SU-DHL-6 (cell line): ENCODE data around the gene SLC26A6.

ENCODE experiments used
- H2AFZ ChIP-seq: fragments of 200-600 bp; sonication (generic); 2 replicates; pipeline ENCODE4 v1.6.1; 2014; ENCODE audit warnings: low read depth, mild to moderate bottlenecking, moderate library complexity, mixed read lengths, antibody characterized with exemption, low read length; ENCODE audit not compliant: severe bottlenecking
- H3F3A ChIP-seq: fragments of 200-600 bp; shearing (Covaris generic); 2 replicates; pipeline ENCODE4 v1.6.0; 2016; ENCODE audit warnings: antibody characterized with exemption, mild to moderate bottlenecking; ENCODE audit not compliant: insufficient read depth
- H3K27ac ChIP-seq: fragments of 200-600 bp; sonication (generic); 2 replicates; pipeline ENCODE4 v1.5.1; 2016; ENCODE audit warnings: low read depth, mild to moderate bottlenecking, low read length, moderate library complexity, mixed read lengths
- H3K27me3 ChIP-seq: fragments of 200-600 bp; sonication (generic), shearing (Covaris generic); 2 replicates; pipeline ENCODE4 v1.6.0; 2014; ENCODE audit warnings: mild to moderate bottlenecking, low read length
- H3K36me3 ChIP-seq: fragments of 200-600 bp; sonication (generic); 2 replicates; pipeline ENCODE4 v1.6.1; 2014; ENCODE audit warnings: mild to moderate bottlenecking, low read length, mixed read lengths
- H3K4me2 ChIP-seq: fragments of 300-600, 200-600 bp; shearing (Covaris generic), sonication (generic); 2 replicates; pipeline ENCODE4 v1.6.0; 2014; ENCODE audit warnings: low read length, low read depth, mild to moderate bottlenecking; ENCODE audit not compliant: poor library complexity, severe bottlenecking
- H3K4me3 ChIP-seq: fragments of 200-600 bp; sonication (generic); 2 replicates; pipeline ENCODE4 v1.5.1; 2014; ENCODE audit warnings: antibody characterized with exemption, low read length, mild to moderate bottlenecking, mixed read lengths; ENCODE audit not compliant: insufficient read depth, poor library complexity, severe bottlenecking
- H3K79me2 ChIP-seq: fragments of 200-600 bp; sonication (generic); 2 replicates; pipeline ENCODE4 v1.6.1; 2014; ENCODE audit warnings: mild to moderate bottlenecking, low read length, moderate library complexity; ENCODE audit not compliant: insufficient read depth
- H3K9ac ChIP-seq: fragments of 200-600 bp; sonication (generic); 2 replicates; pipeline ENCODE4 v1.7.0; 2014; ENCODE audit warnings: mild to moderate bottlenecking, low read length
- H3K9me2 ChIP-seq: fragments of 200-600 bp; sonication (generic); replicated peaks from 2 replicates; pipeline ENCODE4 v1.6.1; 2014; ENCODE audit warnings: low read length; ENCODE audit not compliant: insufficient read depth
- H3K9me3 ChIP-seq: fragments of 200-600 bp; sonication (generic); 2 replicates; pipeline ENCODE4 v1.6.1; 2014; ENCODE audit warnings: low read length, mixed read lengths; ENCODE audit not compliant: insufficient read depth
- H4K20me1 ChIP-seq: fragments of 200-600 bp; sonication (generic); 2 replicates; pipeline ENCODE4 v1.6.1; 2014; ENCODE audit warnings: low read depth, mild to moderate bottlenecking, antibody characterized with exemption, low read length, moderate library complexity, mixed read lengths
- EZH2phosphoT487 ChIP-seq: fragments of 200-600 bp; sonication (generic), shearing (Covaris generic); conservative IDR thresholded peaks from 2 replicates; pipeline ENCODE4 v1.6.1; 2018; ENCODE audit warnings: mild to moderate bottlenecking, antibody characterized with exemption, low read length, moderate library complexity, mixed read lengths
- TF ChIP-seq, protein P1 (sequence below): fragments of 200-600 bp; sonication (generic); IDR thresholded peaks from one replicate; pipeline ENCODE4 v1.5.1; 2017; ENCODE audit warnings: antibody characterized with exemption, mild to moderate bottlenecking, low read length, moderate library complexity; ENCODE audit not compliant: insufficient read depth, poor library complexity, severe bottlenecking

The SLC26A6 gene

DNA sequence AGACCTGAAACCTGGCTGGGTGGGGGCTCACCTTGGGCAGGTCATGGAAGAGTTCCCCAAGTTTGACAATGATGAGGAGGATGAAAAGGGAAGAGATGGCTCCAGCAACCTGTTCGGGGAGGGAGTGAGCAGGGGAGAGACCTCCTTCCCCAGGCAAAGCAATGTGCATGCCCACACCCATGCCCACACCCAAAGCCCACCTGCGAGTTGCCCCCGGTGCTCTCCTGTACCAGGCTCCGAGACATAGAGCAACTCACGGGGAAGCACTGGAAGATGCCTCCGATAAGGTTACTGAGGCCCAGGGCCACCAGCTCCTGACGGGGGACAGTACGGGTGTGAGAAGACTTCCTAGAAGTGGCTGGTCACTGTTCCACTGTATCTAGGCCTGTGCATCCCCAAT, 4.9 kb downstream of the SLC26A6 start:
- H3K9ac ChIP-seq = no peak overlapping the region
- H3K27me3 ChIP-seq = no peaks in the 10 kb centered on the region
- H3K79me2 ChIP-seq = no peaks in the 10 kb centered on the region
- H3K36me3 ChIP-seq = no peaks in the 10 kb centered on the region
- H4K20me1 ChIP-seq = no peaks in the 10 kb centered on the region
- H3K4me2 ChIP-seq = no peak overlapping the region
- H3K4me3 ChIP-seq = no peak overlapping the region
- H3K27ac ChIP-seq = no peak overlapping the region
- no peaks in the 10 kb centered on the region for H3K9me2 ChIP-seq
- H3F3A ChIP-seq = no peaks in the 10 kb centered on the region
- H3K9me3 ChIP-seq = no peaks in the 10 kb centered on the region
- TF ChIP-seq, protein P1, sequence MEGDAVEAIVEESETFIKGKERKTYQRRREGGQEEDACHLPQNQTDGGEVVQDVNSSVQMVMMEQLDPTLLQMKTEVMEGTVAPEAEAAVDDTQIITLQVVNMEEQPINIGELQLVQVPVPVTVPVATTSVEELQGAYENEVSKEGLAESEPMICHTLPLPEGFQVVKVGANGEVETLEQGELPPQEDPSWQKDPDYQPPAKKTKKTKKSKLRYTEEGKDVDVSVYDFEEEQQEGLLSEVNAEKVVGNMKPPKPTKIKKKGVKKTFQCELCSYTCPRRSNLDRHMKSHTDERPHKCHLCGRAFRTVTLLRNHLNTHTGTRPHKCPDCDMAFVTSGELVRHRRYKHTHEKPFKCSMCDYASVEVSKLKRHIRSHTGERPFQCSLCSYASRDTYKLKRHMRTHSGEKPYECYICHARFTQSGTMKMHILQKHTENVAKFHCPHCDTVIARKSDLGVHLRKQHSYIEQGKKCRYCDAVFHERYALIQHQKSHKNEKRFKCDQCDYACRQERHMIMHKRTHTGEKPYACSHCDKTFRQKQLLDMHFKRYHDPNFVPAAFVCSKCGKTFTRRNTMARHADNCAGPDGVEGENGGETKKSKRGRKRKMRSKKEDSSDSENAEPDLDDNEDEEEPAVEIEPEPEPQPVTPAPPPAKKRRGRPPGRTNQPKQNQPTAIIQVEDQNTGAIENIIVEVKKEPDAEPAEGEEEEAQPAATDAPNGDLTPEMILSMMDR = no peak
- TF ChIP-seq EZH2phosphoT487 = no peak
- no peak overlapping the region for H2AFZ ChIP-seq

DNA sequence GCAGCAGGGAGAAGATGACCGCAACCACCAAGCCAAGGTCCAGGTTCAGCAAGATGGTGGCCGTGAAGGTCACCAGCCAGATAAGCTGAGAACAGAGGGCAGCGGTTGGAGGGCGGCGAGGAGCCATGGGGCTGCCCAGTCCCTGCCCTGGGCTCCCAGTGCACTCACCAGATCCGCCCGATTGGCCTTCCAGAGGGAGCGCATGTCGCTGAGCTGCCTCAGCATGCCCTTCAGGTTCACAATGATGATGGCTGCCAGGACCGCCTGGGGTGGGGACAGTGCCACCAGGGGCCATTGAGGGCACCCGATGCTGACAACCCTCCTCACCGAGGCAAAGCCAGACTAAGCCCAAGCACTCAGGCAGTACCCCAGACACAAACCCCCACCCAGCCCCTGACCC, 5.4 kb downstream of the SLC26A6 start:
- H3K4me2 ChIP-seq = no peak overlapping the region
- H4K20me1 ChIP-seq = no peaks in the 10 kb centered on the region
- TF ChIP-seq EZH2phosphoT487 = no peak
- TF ChIP-seq, protein P1 = no peak
- no peak overlapping the region for H3K27ac ChIP-seq
- no peak overlapping the region for H3K9ac ChIP-seq
- H3K27me3 ChIP-seq = no peaks in the 10 kb centered on the region
- no peaks in the 10 kb centered on the region for H3F3A ChIP-seq
- H3K36me3 ChIP-seq = no peaks in the 10 kb centered on the region
- no peak overlapping the region for H2AFZ ChIP-seq
- H3K9me2 ChIP-seq = no peaks in the 10 kb centered on the region
- no peak overlapping the region for H3K4me3 ChIP-seq
- no peaks in the 10 kb centered on the region for H3K79me2 ChIP-seq
- H3K9me3 ChIP-seq = no peaks in the 10 kb centered on the region

DNA sequence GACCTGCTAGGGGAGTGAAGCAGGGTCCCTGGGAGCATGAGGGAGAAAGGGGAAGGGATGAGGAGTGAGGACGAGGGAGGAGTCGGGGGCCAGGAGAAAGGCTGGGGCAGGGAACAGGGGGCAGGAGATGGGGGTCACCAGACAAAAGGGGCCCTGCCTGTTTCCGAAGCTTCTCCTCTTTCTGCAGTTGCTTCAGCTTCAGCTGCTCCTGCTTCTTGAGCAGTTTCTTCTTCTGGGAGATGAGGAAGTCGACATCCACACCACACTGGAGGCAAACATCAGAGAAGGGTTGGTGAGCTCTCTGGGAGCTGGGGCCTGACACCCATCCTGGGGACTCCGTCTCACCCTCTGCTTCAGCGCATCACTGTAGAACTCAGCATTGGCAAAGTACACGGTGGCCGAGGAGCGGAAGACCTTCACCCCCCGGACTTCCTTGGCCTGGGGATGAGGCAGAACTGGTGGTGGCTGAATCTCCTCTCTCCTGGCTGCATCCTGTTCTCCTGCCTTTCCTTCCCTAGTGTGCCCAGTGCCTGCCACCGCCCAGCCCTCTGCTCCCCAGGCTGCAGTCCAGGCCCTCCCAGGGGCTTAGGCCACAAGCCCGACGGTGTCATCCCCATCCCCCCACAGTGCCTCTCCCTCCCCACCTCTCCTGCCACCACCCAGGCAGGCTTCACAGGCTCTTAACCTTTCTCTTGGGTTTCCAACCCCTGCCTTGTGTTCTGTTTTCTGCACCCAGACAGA, 6.8 kb downstream of the SLC26A6 start:
- no peaks in the 10 kb centered on the region for H3K9me2 ChIP-seq
- TF ChIP-seq, protein P1 = no peak
- TF ChIP-seq EZH2phosphoT487 = no peak
- H3K9ac ChIP-seq = no peak overlapping the region
- H3K27me3 ChIP-seq = no peaks in the 10 kb centered on the region
- H4K20me1 ChIP-seq = no peaks in the 10 kb centered on the region
- no peaks in the 10 kb centered on the region for H3K9me3 ChIP-seq
- H3K36me3 ChIP-seq = no peaks in the 10 kb centered on the region
- H2AFZ ChIP-seq = no peak overlapping the region
- H3K27ac ChIP-seq = no peak overlapping the region
- H3K4me2 ChIP-seq = no peak overlapping the region
- H3K79me2 ChIP-seq = no peaks in the 10 kb centered on the region
- H3F3A ChIP-seq = no peaks in the 10 kb centered on the region
- no peak overlapping the region for H3K4me3 ChIP-seq
